ENCODE measurements around the gene STK39.

The STK39 gene

GRCh38 chr2:168208652-168209051 is 38.7 kb downstream of the STK39 start:
- no peak for DNase-seq (ENCODE audit: low spot score)

GRCh38 chr2:168207851-168208250 is 39.5 kb downstream of the STK39 start:
- no peak for DNase-seq (ENCODE audit: low spot score)

- no peak for DNase-seq (ENCODE audit: low spot score)
These were observed 43.4 kb downstream of the STK39 start for GRCh38 chr2:168203762-168204693.

GRCh38 chr2:168201584-168202116 is 45.7 kb downstream of the STK39 start:
- no peak for DNase-seq (ENCODE audit: low spot score)

GRCh38 chr2:168200930-168201583 is 46.3 kb downstream of the STK39 start:
- DNase-seq (ENCODE audit: low spot score): no peak

GRCh38 chr2:168198476-168199207 is 48.8 kb downstream of the STK39 start:
- no peak for DNase-seq (ENCODE audit: low spot score)

DNA sequence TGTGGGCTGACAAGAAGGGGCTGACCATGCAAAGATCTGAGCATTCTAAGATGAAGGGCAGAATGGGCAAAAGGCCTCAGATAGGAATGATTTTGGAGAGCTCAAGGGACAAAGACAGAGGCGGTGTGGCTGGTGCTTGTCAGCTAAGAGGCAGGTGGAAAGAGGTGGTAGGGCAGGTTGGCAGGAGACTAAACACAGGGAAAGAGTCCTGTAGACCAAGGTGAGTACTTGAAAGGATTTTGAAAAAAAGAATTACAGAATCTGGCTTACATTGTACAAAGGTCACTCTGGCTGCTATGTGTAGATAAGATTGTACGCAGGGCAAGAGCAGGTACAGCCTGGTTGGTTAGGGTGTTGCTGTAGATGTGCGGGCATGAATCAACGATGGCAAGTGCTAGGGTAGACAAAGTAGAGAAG is 50.6 kb downstream of the STK39 start:
- DNase-seq (ENCODE audit: low spot score): no peak

DNA sequence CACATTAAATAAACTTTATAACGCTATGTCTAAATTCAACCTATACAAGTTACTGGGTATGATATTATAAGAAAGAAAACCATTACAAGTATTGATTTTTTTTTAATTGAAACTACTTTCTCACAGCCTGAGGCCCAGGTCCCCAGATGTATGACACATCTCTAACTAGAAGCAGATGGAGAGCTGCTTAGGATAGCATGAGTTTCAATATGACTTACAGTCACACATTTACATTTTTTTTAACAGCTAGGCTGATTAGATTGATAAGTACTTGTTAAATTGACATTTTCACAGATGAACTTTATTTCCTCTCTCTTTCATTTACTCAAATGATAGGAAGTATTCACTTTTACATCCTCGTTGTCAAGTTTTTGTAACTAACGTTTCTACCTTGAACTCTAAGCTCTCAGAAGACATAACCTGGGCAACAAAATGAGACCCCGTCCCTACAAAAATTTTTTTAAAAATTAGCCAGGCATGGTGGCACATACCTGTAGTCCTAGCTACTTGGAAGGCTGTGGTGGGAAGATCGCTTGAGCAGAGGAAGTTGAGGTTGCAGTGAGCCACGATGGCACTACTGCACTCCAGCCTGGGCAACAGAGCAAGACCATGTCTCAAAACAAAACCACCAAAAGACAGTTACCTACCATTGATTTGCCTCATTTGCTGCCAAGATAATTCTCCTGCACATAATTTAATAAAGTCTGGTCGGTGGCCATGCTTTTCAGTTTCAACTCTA is 52.4 kb downstream of the STK39 start:
- no peak for DNase-seq (ENCODE audit: low spot score)

GRCh38 chr2:168192839-168193616 is 54.4 kb downstream of the STK39 start:
- no peak for DNase-seq (ENCODE audit: low spot score)

DNA sequence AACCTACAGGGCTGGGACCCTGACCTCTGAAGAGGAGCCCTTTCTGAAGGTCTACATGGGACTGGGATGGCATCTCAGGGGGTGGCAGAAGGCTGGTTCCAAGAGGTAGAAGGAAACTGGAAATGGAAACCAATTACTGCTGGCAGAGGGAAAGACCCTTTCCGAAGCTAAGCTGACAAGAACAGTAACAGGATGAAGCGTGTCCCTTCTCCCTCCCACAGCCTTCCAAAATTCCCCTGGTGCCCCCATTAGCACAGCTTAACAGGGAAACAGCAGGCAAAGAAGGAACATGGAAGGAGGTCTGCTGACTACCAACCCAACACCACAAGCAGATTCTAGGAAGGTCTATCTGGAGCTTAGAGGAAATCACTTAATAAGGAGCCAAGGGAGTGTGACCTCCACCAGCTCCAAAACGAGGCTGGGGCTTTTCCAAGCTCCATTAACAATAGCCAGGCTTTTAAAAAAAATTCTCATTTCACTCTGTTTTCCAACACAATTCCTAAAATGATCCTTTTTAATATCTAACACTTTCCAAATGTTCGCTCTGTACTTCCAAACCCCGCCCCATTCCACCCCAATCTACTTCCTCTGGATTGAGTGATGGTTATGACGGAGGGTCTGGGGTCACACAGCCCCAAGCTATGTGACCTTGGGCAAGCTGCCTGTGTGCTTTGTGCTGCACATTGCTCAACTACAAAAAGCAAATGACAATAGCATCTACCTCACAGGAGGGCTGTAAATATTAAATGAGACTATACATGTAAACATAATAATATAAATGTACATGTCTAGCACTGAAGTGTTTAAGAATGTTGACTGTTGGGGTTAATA is 55.2 kb downstream of the STK39 start:
- no peak for DNase-seq (ENCODE audit: low spot score)

- no peak for DNase-seq (ENCODE audit: low spot score)
These were observed 56.6 kb downstream of the STK39 start for GRCh38 chr2:168190590-168191336.

DNA sequence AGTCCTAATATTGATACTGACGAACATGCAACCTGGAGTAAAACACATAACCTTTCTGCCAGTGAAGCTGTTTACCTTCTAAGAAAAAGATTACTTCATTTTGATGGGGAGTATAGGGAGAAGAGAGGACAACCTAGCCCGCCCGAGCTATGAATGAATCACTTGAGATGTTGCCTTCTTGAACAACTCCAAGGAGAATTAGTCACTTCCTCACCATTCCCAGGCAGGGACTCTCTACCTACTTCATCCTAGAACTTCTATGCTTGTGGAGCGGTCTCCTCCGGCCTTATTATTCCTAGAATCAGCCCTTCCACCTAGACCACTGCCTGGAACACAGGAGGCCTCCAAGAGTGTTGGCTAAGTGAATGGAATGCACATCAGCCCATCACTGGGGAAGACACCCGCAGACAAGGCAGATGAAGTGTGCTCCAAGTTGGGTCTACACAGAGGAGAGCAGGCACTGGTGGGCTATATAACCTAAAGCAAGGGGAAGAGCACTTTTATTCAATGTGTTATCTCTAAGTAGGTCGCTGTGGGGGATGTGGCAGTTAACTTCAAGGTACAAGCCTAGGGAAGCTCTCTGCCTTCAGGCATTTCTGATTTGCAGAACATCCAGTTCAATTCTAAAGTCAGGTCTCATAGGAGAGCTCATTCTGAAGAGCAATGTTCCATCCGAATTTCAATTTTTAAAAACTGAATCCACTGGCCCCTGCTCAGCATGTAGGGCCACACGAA is 57.4 kb downstream of the STK39 start:
- DNase-seq (ENCODE audit: low spot score): no peak

GRCh38 chr2:168188002-168188401 is 59.4 kb downstream of the STK39 start:
- DNase-seq (ENCODE audit: low spot score): no peak

GRCh38 chr2:168186452-168186851 is 60.9 kb downstream of the STK39 start:
- DNase-seq (ENCODE audit: low spot score): no peak

GRCh38 chr2:168185583-168186274 is 61.7 kb downstream of the STK39 start:
- DNase-seq (ENCODE audit: low spot score): no peak

- no peak for DNase-seq (ENCODE audit: low spot score)
These were observed 62.5 kb downstream of the STK39 start for GRCh38 chr2:168184681-168185513.
